IPS-18a (cell line): ENCODE data around the gene TAF1D.

Experiments used
- H3K27ac ChIP-seq: one replicate; pipeline ENCODE4 v1.5.1; 2013; ENCODE audit warnings: low read length
- H3K27me3 ChIP-seq: one replicate; pipeline ENCODE4 v1.6.1; 2013; ENCODE audit warnings: mild to moderate bottlenecking, low read length; ENCODE audit not compliant: control insufficient read depth, insufficient read depth
- H3K36me3 ChIP-seq: one replicate; pipeline ENCODE4 v1.6.1; 2013; ENCODE audit warnings: low read depth, low read length; ENCODE audit not compliant: control insufficient read depth
- H3K4me1 ChIP-seq: one replicate; pipeline ENCODE4 v1.6.1; 2013; ENCODE audit warnings: low read depth, low read length; ENCODE audit not compliant: control insufficient read depth
- H3K4me3 ChIP-seq: one replicate; pipeline ENCODE4 v1.5.1; 2013; ENCODE audit warnings: low read length
- H3K9ac ChIP-seq: one replicate; pipeline ENCODE4 v1.6.1; 2013; ENCODE audit warnings: mild to moderate bottlenecking, low read length, moderate library complexity
- H3K9me3 ChIP-seq: one replicate; pipeline ENCODE4 v1.6.1; 2013; ENCODE audit warnings: low read depth, low read length; ENCODE audit not compliant: control insufficient read depth

TAF1D gene

GRCh38 chr11:93733474-93733873 is 7.8 kb downstream of the TAF1D start:
- no peak overlapping the region for H3K4me3 ChIP-seq
- H3K27me3 ChIP-seq: no peaks in the 10 kb centered on the region
- H3K4me1 ChIP-seq: peaks cover 7% of the 10 kb centered on the region
- no peaks in the 10 kb centered on the region for H3K9me3 ChIP-seq
- no peak overlapping the region for H3K27ac ChIP-seq
- H3K36me3 ChIP-seq: peaks cover 99% of the 10 kb centered on the region
- H3K9ac ChIP-seq: no peak overlapping the region

GRCh38 chr11:93732237-93732892 is 8.9 kb downstream of the TAF1D start:
- Histone ChIP-seq H3K27me3 (no peaks in the 10 kb centered on the region), H3K4me3 (no peak overlapping the region), H3K27ac (no peak overlapping the region), H3K4me1 (peaks cover 3% of the 10 kb centered on the region), H3K36me3 (peaks cover 98% of the 10 kb centered on the region), H3K9ac (no peak overlapping the region), H3K9me3 (no peaks in the 10 kb centered on the region)

- Histone ChIP-seq H3K4me1 (no peaks in the 10 kb centered on the region), H3K9ac (no peak overlapping the region), H3K27ac (no peak overlapping the region)
These were observed 10.9 kb downstream of the TAF1D start for GRCh38 chr11:93730108-93731107.

GRCh38 chr11:93729129-93729616 is 12.1 kb downstream of the TAF1D start:
- H3K36me3 ChIP-seq: peaks cover 87% of the 10 kb centered on the region

More at GRCh38 chr11:93730108-93731107, 10.9 kb downstream of the TAF1D start:
- Histone ChIP-seq H3K4me3 (no peak overlapping the region), H3K9me3 (no peaks in the 10 kb centered on the region), H3K36me3 (peaks cover 94% of the 10 kb centered on the region), H3K27me3 (no peaks in the 10 kb centered on the region)

GRCh38 chr11:93728792-93729128 is 12.5 kb downstream of the TAF1D start:
- no peaks in the 10 kb centered on the region for H3K4me1 ChIP-seq
- no peaks in the 10 kb centered on the region for H3K9me3 ChIP-seq
- H3K36me3 ChIP-seq: peaks cover 85% of the 10 kb centered on the region
- no peaks in the 10 kb centered on the region for H3K27me3 ChIP-seq
- no peak overlapping the region for H3K9ac ChIP-seq
- no peak overlapping the region for H3K27ac ChIP-seq
- H3K4me3 ChIP-seq: no peak overlapping the region

More at GRCh38 chr11:93729129-93729616, 12.1 kb downstream of the TAF1D start:
- H3K9me3 ChIP-seq: no peaks in the 10 kb centered on the region
- H3K4me1 ChIP-seq: no peaks in the 10 kb centered on the region
- H3K27me3 ChIP-seq: no peaks in the 10 kb centered on the region
- H3K4me3 ChIP-seq: no peak overlapping the region
- no peak overlapping the region for H3K9ac ChIP-seq
- no peak overlapping the region for H3K27ac ChIP-seq

- Histone ChIP-seq H3K9ac (no peak overlapping the region), H3K9me3 (no peaks in the 10 kb centered on the region), H3K36me3 (peaks cover 81% of the 10 kb centered on the region), H3K4me3 (no peak overlapping the region), H3K4me1 (no peaks in the 10 kb centered on the region), H3K27ac (no peak overlapping the region), H3K27me3 (no peaks in the 10 kb centered on the region)
These were observed 13.1 kb downstream of the TAF1D start for GRCh38 chr11:93727985-93728791.

GRCh38 chr11:93724089-93724488 is 17.2 kb downstream of the TAF1D start:
- no peak overlapping the region for H3K4me3 ChIP-seq
- no peaks in the 10 kb centered on the region for H3K9me3 ChIP-seq
- H3K9ac ChIP-seq: no peak overlapping the region
- H3K36me3 ChIP-seq: peaks cover 62% of the 10 kb centered on the region
- no peak overlapping the region for H3K27ac ChIP-seq
- no peaks in the 10 kb centered on the region for H3K27me3 ChIP-seq
- H3K4me1 ChIP-seq: no peaks in the 10 kb centered on the region

- Histone ChIP-seq H3K9me3 (no peaks in the 10 kb centered on the region), H3K36me3 (peaks cover 46% of the 10 kb centered on the region), H3K4me3 (no peak overlapping the region), H3K27ac (no peak overlapping the region), H3K9ac (no peak overlapping the region), H3K4me1 (no peaks in the 10 kb centered on the region), H3K27me3 (no peaks in the 10 kb centered on the region)
These were observed 20.8 kb downstream of the TAF1D start for GRCh38 chr11:93720522-93720921.

GRCh38 chr11:93719310-93719709 is 22.0 kb downstream of the TAF1D start:
- no peaks in the 10 kb centered on the region for H3K27me3 ChIP-seq
- no peak overlapping the region for H3K27ac ChIP-seq
- peaks cover 4% of the 10 kb centered on the region for H3K4me1 ChIP-seq
- H3K9ac ChIP-seq: no peak overlapping the region
- no peaks in the 10 kb centered on the region for H3K9me3 ChIP-seq
- peaks cover 47% of the 10 kb centered on the region for H3K36me3 ChIP-seq
- H3K4me3 ChIP-seq: no peak overlapping the region

- Histone ChIP-seq H3K9me3 (no peaks in the 10 kb centered on the region), H3K27me3 (no peaks in the 10 kb centered on the region), H3K4me3 (no peak overlapping the region), H3K27ac (no peak overlapping the region), H3K9ac (no peak overlapping the region), H3K4me1 (peaks cover 4% of the 10 kb centered on the region), H3K36me3 (peaks cover 40% of the 10 kb centered on the region)
These were observed 23.2 kb downstream of the TAF1D start for GRCh38 chr11:93718057-93718563.

- peaks cover 36% of the 10 kb centered on the region for H3K36me3 ChIP-seq
- no peak overlapping the region for H3K9ac ChIP-seq
- no peaks in the 10 kb centered on the region for H3K27me3 ChIP-seq
- no peak overlapping the region for H3K4me3 ChIP-seq
- no peak overlapping the region for H3K27ac ChIP-seq
- H3K4me1 ChIP-seq: peaks cover 4% of the 10 kb centered on the region
- no peaks in the 10 kb centered on the region for H3K9me3 ChIP-seq
These were observed 23.8 kb downstream of the TAF1D start for GRCh38 chr11:93717501-93717900.
